ENCODE measurements around the gene C2CD4D.

GRCh38 chr1:151816548-151817352 is 22.9 kb downstream of the C2CD4D start:
- TF ChIP-seq POLR2AphosphoS5 (IDR thresholded peaks at IDR 0.05; ENCODE audit: low read depth, low read length) (no peak), TAF1 (IDR thresholded peaks at IDR 0.05; ENCODE audit: low read depth, low read length) (no peak), POLR2A (IDR thresholded peaks at IDR 0.05; ENCODE audit: low read depth, low read length) (no peak), PAX5 (IDR thresholded peaks at IDR 0.05; ENCODE audit: insufficient read depth, low read length, severe bottlenecking) (no peak)
